ENCODE measurements around the gene PDE3B.
"Not testable (repeated sequence)": the region's sequence is repeated elsewhere in the genome, so short reads cannot be mapped to it uniquely, and the experiment has no call there.

- TF ChIP-seq ZNF561 (CRISPR knock-in tag; conservative IDR thresholded peaks at IDR 0.05); POLR2A (conservative IDR thresholded peaks at IDR 0.05); NR2F6 (CRISPR knock-in tag; IDR thresholded peaks at IDR 0.05); ZNF143 (CRISPR knock-in tag; IDR thresholded peaks at IDR 0.05); NBN (IDR thresholded peaks at IDR 0.05; ENCODE audit: low read depth): not testable (repeated sequence)
- TF ChIP-seq, protein P1, sequence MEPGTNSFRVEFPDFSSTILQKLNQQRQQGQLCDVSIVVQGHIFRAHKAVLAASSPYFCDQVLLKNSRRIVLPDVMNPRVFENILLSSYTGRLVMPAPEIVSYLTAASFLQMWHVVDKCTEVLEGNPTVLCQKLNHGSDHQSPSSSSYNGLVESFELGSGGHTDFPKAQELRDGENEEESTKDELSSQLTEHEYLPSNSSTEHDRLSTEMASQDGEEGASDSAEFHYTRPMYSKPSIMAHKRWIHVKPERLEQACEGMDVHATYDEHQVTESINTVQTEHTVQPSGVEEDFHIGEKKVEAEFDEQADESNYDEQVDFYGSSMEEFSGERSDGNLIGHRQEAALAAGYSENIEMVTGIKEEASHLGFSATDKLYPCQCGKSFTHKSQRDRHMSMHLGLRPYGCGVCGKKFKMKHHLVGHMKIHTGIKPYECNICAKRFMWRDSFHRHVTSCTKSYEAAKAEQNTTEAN (CRISPR knock-in tag; IDR thresholded peaks at IDR 0.05) = not testable (repeated sequence)
- TF ChIP-seq, protein P2, sequence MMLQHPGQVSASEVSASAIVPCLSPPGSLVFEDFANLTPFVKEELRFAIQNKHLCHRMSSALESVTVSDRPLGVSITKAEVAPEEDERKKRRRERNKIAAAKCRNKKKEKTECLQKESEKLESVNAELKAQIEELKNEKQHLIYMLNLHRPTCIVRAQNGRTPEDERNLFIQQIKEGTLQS (IDR thresholded peaks at IDR 0.05) = not testable (repeated sequence)
- TF ChIP-seq, protein P2 (CRISPR knock-in tag; conservative IDR thresholded peaks at IDR 0.05) = not testable (repeated sequence)
These were observed 240.1 kb downstream of the PDE3B start for GRCh38 chr11:14883683-14884082.

All from K562 (cell line).